ENCODE measurements around the gene EGFL7. TPM values are rescaled to one million over a fixed set of nuclear protein-coding genes. Genes with fewer than 3 reads are reported as not detected.

EGFL7 gene
- total RNA-seq, 2 experiments from 2014 or later = 0.28 to 0.30 TPM

DNA sequence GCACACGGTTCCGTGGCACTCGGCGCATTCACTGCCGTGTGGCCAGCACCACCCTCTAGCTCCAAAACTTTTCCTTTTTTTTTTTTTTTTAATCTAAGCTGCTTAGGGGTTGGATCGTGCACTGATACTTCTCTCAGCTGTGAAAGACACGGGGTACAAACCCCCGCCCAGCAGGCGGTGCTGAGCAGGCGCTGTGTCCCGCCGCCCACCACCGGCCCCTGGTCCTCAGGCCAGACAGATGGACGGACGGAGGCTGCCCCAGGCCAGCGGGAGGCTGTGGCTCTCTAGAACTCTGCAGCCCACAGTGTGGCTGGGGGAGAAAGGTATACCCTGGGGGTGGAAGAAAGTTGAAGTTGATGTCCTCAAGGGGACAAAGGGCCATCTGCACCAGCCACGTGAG lies 18.3 kb downstream of the EGFL7 start:
- H3K4me1 Mint-ChIP-seq = peaks cover 3% of the 10 kb centered on the region
- ChIA-PET POLR2A (interaction anchor here (1.0 kb wide), 1 partner anchor 197 kb away, joined by 3 read pairs; no protein-coding TSS in a partner anchor), CTCF (interaction anchor here (1.1 to 1.5 kb wide), 2 partner anchors 9 kb away, joined by 3 read pairs; no protein-coding TSS in a partner anchor)
- H3K27ac Mint-ChIP-seq = no peak overlapping the region
- H3K4me3 Mint-ChIP-seq = no peak overlapping the region
- DNase-seq = no peak
- no peaks in the 10 kb centered on the region for H3K36me3 Mint-ChIP-seq (ENCODE audit: low read depth)
- H3K9me3 Mint-ChIP-seq = no peaks in the 10 kb centered on the region
- H3K27me3 Mint-ChIP-seq = no peaks in the 10 kb centered on the region

DNA sequence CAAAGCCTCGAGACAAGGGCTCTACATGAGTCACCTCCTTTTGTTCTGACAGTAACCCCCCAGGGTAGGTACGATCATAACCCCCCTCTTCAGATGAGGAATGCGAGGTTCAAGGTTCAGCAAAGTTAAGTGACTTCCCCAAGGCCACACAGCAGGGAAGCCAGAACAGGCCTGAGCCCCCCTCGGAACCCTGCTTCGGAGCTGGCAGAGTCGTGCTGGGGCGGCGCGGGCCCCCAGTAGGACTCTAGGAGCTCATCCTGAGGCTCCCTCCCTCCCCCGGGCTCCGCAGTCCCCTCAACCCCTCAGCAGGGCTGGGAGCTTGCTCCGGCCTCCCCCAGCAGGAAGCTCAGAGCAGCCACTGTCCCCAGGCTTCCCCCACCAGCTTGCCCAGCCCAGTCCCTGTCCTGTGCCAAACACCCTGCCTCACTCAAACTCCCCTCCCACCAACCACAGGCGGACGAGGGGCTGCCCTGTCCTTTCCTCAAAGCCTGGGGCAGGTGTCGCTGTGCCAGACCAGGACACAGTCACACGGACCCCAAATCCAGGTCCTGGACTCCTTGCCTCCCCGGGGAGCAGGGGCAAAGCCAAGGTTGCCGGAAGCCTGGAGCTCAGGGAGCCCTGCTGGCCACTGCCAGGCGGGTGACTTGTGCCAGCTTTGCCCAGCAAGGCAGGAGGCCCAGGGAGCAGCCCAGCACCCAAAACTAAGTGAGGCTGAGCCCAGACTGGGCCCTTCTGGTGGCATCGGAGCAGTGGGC lies 19.4 kb downstream of the EGFL7 start:
- Mint-ChIP-seq H3K36me3 (ENCODE audit: low read depth) (no peaks in the 10 kb centered on the region), H3K27ac (no peak overlapping the region), H3K9me3 (no peaks in the 10 kb centered on the region), H3K4me1 (peaks cover 6% of the 10 kb centered on the region), H3K4me3 (no peak overlapping the region), H3K27me3 (no peaks in the 10 kb centered on the region)
- ChIA-PET CTCF (interaction anchor here (1.1 kb wide), 1 partner anchor 10 kb away, joined by 3 read pairs; no protein-coding TSS in a partner anchor), POLR2A (no interaction called here)
- no peak for DNase-seq

DNA sequence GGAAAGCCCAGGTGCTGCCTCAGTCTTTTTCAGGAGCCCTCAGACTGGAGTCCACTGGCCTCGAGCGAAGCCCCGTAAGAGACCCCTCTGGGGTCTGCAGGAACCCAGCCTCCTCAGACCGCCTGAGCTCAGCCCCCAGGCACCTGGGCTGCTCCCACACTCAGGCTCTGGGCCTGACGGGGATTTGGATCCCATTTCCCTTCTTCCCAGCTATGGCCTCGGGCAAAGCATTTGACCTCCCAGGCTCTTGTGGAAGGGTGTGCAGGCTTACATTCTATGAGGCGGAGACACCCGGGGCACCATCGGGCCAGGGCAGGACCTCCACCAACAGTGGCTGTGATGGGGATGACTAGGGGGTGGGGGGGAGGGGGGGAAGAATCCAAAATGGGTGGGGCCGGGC lies 20.0 kb downstream of the EGFL7 start:
- CTCF ChIA-PET = no interaction called here
- Mint-ChIP-seq H3K4me3 (no peak overlapping the region), H3K27me3 (no peaks in the 10 kb centered on the region), H3K27ac (no peak overlapping the region), H3K36me3 (ENCODE audit: low read depth) (no peaks in the 10 kb centered on the region), H3K4me1 (peaks cover 6% of the 10 kb centered on the region), H3K9me3 (no peaks in the 10 kb centered on the region)
- DNase-seq = no peak
- POLR2A ChIA-PET = no interaction called here

DNA sequence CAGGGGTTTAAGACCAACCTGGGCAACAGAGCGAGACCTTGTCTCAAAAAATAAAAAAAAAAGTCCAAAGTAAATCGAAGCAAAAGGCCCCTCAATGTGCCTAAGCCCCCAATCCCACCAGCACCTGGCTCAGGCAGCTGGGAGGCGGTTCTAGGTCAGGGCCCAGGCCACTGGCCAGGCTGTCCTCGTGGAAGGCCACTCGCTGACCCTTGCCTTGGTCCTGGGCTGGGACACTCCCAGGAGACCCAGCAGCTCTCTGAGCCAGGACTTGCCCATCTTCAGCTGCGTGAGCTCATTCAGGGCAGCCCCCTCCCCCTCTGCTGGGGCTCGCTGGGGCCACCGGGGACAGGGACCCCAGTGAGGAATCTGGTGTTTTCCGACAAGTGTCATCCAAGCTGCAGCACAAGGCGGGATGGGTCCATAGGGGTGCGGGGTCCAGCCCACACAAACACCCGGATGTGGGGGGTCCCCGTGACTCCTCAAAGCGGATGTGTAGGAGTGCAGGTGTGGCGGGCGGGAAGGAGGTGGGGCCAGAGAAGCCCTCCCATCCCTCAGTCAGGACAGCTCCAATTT lies 20.5 kb downstream of the EGFL7 start:
- Mint-ChIP-seq H3K4me1 (peaks cover 6% of the 10 kb centered on the region), H3K9me3 (no peaks in the 10 kb centered on the region), H3K27ac (no peak overlapping the region), H3K36me3 (ENCODE audit: low read depth) (no peaks in the 10 kb centered on the region), H3K27me3 (peaks cover under 1% of the 10 kb centered on the region), H3K4me3 (no peak overlapping the region)
- ChIA-PET POLR2A (interaction anchor here (0.6 kb wide), 1 partner anchor 14 kb away, joined by 4 read pairs; no protein-coding TSS in a partner anchor), CTCF (no interaction called here)
- no peak for DNase-seq

DNA sequence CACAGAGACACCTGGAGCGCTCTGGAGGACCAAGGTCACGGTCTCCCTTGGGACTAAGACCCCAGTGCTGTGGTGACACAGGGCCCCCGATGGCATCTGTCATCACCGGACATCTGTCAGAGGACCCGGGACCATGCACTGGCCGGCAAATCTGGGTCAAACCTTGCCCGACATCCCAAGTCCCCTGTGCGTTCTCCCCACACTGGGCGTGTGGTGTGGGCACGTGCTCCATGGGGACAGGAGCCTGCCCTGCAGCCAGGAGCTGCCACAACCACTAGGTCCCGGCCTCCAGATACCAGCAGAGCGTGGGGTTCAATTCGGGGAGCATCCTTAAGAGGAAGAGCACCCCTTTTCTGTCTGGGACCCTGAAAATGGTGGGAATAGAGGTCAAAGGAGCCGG lies 21.0 kb downstream of the EGFL7 start:
- Mint-ChIP-seq H3K27ac (no peak overlapping the region), H3K36me3 (ENCODE audit: low read depth) (no peaks in the 10 kb centered on the region), H3K4me3 (no peak overlapping the region), H3K9me3 (no peaks in the 10 kb centered on the region), H3K27me3 (peaks cover 4% of the 10 kb centered on the region), H3K4me1 (peaks cover 6% of the 10 kb centered on the region)
- no peak for DNase-seq
- ChIA-PET POLR2A (interaction anchor here (0.6 to 1.0 kb wide), 2 partner anchors 14 to 200 kb away, joined by 3 to 4 read pairs; no protein-coding TSS in a partner anchor), CTCF (no interaction called here)

DNA sequence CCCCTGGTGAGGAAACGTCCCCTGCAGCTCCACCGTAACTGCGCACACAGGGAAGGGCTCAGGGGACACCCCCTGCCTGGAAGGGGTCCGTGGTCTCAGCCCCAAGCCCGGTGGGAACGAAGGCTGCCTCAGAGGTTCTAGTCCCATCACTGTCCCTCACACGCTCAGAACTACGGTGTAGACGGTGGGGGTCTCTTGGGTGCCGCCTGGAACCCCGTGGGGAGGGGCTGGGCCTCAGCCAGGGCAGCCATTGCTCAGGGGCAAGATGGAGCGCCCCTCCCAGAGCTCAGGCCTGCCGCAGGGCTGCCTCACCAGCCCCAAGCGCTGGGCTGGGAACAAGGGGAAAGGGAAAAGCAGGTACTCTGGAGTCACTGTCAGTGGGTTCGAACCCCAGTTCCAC lies 21.6 kb downstream of the EGFL7 start:
- ChIA-PET POLR2A (interaction anchor here (1.0 kb wide), 1 partner anchor 200 kb away, joined by 3 read pairs; no protein-coding TSS in a partner anchor), CTCF (no interaction called here)
- Mint-ChIP-seq H3K9me3 (no peaks in the 10 kb centered on the region), H3K4me3 (no peak overlapping the region), H3K36me3 (ENCODE audit: low read depth) (no peaks in the 10 kb centered on the region), H3K27me3 (peaks cover 6% of the 10 kb centered on the region), H3K4me1 (peaks cover 6% of the 10 kb centered on the region), H3K27ac (no peak overlapping the region)
- no peak for DNase-seq

DNA sequence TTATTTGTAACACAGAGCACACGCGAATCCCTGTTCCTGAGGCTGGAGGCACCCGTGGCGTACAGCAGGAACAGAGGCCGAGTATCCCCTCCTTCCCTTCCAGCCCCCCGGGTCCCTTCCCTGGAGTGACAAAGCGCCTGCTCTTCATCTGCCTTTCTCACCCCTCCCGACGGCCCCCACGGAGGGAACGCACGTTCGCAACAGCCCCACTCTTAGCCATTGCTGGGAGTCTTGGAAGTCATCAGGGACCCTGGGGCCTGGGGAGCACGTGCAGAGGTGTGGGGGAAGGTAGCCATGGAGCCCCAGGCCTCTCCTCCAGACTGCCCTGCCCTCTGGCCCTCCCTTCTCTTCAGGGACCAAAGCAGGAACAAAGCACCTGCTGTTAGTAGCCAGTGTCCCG lies 22.1 kb downstream of the EGFL7 start:
- Mint-ChIP-seq H3K9me3 (no peaks in the 10 kb centered on the region), H3K27ac (no peak overlapping the region), H3K4me1 (peaks cover 6% of the 10 kb centered on the region), H3K36me3 (ENCODE audit: low read depth) (no peaks in the 10 kb centered on the region), H3K4me3 (no peak overlapping the region), H3K27me3 (peaks cover 7% of the 10 kb centered on the region)
- POLR2A ChIA-PET = interaction anchor here (1.0 to 1.1 kb wide), 2 partner anchors 43 to 201 kb away, joined by 3 to 5 read pairs; no protein-coding TSS in a partner anchor
- no peak for DNase-seq
- CTCF ChIA-PET = no interaction called here

DNA sequence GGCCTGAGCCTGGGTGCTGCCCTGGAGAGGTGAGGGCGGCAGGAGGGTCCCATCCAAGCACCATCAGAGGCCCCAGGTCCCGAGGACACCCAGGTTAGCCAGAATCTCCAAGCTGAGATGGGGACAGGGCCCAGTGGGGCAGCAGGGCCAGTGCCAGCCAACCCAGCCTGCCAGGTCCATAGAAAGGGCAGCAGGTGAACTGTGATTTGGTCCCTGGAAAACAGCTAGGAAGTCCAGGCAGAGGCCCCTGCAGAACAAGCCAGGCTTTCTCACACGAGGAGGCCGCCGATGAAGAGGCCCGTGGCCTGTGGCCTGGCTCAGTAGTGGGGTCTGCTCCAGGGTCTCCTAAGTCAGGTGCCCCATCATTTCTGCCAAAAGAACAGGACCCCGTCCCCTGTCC lies 22.5 kb downstream of the EGFL7 start:
- no peak overlapping the region for H3K4me3 Mint-ChIP-seq
- ChIA-PET POLR2A (interaction anchor here (1.1 kb wide), 1 partner anchor 42 kb away, joined by 5 read pairs; no protein-coding TSS in a partner anchor), CTCF (no interaction called here)
- peaks cover 11% of the 10 kb centered on the region for H3K27me3 Mint-ChIP-seq
- H3K27ac Mint-ChIP-seq = no peak overlapping the region
- no peaks in the 10 kb centered on the region for H3K36me3 Mint-ChIP-seq (ENCODE audit: low read depth)
- no peak for DNase-seq
- no peaks in the 10 kb centered on the region for H3K9me3 Mint-ChIP-seq
- peaks cover 6% of the 10 kb centered on the region for H3K4me1 Mint-ChIP-seq

DNA sequence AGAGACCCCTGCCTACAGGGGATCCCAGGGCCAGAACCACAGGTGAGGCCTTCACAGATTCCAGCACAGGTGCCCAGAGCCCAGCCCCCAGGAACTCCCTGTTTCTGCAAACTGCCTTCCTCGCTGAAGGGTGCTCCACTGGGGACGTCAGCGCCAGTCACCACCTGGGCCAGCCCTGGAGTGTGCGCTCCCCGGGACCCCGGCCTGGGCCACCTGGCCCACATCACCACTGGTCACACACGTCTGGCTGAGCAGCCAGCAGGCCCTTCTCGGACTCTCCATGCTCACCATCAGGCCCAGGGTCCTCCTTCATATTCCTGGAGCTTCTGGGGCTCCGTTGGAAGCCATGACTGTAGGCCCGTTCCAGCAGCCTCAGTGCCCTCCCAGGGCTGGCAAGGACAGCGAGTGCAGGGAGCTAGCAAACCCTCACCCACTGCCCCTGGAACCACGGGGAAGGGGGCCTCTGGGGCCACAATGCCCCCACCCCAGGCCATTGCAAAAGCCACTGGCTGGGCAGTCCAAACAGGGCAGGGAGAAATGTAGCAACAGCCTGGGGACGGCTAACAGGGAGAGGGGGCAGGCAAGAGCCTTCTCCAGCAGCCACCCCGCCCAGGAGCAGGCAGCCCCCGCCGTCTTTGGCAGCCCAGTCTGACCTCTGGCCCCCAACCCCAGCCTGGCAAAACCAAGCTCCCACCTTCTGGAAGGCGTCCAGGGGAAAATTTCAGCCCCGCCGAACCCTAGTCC lies 23.2 kb downstream of the EGFL7 start:
- ChIA-PET POLR2A (interaction anchor here (1.0 to 1.1 kb wide), 2 partner anchors 28 to 42 kb away, joined by 3 to 5 read pairs; no protein-coding TSS in a partner anchor), CTCF (interaction anchor here (0.6 kb wide), 1 partner anchor 41 kb away, joined by 3 read pairs; no protein-coding TSS in a partner anchor)
- no peak for DNase-seq
- Mint-ChIP-seq H3K9me3 (no peaks in the 10 kb centered on the region), H3K36me3 (ENCODE audit: low read depth) (no peaks in the 10 kb centered on the region), H3K4me1 (peaks cover 6% of the 10 kb centered on the region), H3K4me3 (peak overlapping the region; percentile 72), H3K27me3 (peaks cover 11% of the 10 kb centered on the region), H3K27ac (peak overlapping the region; percentile 26)

DNA sequence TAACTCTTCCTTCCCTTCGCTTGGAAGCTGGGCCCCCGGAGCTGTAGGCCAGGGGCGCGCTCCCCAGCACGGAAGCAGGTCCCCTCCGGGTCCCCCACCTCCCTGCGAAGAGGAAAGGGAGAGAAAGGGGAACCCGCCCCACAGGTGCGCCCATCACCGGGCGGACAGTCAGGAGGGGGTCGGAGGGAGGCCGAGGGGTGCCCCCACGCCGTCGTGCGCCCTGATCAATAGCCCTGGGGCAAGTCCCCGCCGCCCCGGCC lies 23.7 kb downstream of the EGFL7 start:
- no peak for DNase-seq
- ChIA-PET POLR2A (interaction anchor here (1.0 kb wide), 1 partner anchor 28 kb away, joined by 3 read pairs; no protein-coding TSS in a partner anchor), CTCF (interaction anchor here (1.0 kb wide), 1 partner anchor 22 kb away, joined by 3 read pairs; no protein-coding TSS in a partner anchor)
- H3K27ac Mint-ChIP-seq = no peak overlapping the region
- no peaks in the 10 kb centered on the region for H3K9me3 Mint-ChIP-seq
- no peaks in the 10 kb centered on the region for H3K36me3 Mint-ChIP-seq (ENCODE audit: low read depth)
- peak overlapping the region; percentile 72 for H3K4me3 Mint-ChIP-seq
- peaks cover 6% of the 10 kb centered on the region for H3K4me1 Mint-ChIP-seq
- peaks cover 11% of the 10 kb centered on the region for H3K27me3 Mint-ChIP-seq

DNA sequence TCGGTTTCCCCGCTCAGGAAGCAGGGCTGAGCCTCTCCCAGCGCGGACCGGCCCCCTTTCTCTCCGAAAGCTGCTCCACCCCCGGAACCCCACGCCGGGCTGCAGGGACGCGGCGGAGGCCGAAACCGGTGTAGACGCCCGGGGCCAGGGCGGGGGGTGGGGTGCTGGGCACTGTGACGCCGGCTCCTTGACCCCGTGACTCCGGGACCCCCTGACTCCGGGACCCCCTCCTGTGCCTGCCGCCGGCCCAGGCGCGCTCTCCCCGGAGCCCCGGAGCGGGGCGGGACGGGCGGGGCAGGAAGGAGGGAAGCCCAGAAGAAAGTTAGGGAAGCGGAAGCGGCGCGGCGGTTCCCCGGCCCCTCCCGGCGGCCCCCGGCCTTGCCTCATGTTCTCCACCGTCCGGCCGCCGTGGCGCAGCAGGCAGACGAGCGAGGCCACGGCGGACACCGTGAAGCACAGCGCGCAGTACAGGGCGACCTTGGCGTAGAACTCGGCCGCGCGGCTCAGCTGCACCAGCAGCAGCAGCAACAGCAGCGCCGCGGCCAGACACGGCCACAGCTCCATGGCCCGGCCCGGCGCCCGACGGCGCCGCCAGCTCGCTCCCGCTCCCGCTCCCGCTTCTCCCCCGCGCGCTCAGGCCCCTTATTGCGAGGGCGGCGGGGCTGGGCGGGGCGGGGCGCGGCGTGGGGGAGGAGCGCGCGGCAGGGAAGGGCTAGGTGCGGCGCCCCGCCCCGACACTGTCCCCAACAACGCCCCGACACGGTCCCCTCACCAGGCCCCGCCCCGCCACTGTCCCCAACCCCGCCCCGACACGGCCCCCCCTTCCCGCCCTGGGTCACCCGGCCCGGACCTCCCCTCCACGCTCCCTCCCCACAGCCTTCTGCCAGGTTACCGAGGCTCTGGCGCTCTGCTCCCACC lies 24.3 kb downstream of the EGFL7 start, which contains the start of gene AGPAT2:
Gene AGPAT2 (minus strand): TSS at position 664 of the 918 bp plus-strand sequence. CDS start 100 bp downstream, at position 564.
- Mint-ChIP-seq H3K27ac (peak within 1 kb of the TSS; percentile 26), H3K4me1 (peaks cover 6% of the 10 kb centered on the region), H3K27me3 (peaks cover 11% of the 10 kb centered on the region), H3K4me3 (peak within 1 kb of the TSS; percentile 76), H3K36me3 (ENCODE audit: low read depth) (no peaks in the 10 kb centered on the region), H3K9me3 (no peaks in the 10 kb centered on the region)
- peak; percentile 72 for DNase-seq
- ChIA-PET CTCF (interaction anchor here (1.0 kb wide), 1 partner anchor 23 kb away, joined by 3 read pairs; no protein-coding TSS in a partner anchor), POLR2A (no interaction called here)

DNA sequence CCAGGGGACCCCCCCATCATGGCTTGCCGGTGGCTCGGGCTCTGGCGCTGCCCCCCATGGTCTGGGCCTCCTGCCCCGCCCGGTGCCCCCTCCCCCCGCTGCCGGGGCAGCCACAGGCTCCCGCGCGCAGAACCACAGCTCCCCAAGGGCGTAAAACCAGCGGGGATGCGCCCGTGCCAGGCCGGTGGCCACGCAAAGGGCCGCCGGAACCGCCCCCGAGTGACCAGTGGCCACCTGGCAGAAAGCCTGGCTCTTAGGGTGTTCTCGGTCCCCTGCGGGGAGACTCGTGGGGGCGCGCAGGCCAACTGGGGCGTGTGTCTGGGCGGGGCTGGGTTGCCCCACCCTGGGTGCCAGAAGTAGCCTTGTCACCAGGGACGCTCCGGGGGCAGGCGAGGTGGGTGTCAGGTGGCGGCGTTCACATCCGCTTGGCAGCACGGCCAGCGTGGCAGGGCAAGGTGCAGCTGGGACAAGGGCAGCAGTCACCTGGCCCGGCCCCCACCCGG lies 25.1 kb downstream of the EGFL7 start:
- no peaks in the 10 kb centered on the region for H3K36me3 Mint-ChIP-seq (ENCODE audit: low read depth)
- CTCF ChIA-PET = interaction anchor here (1.0 kb wide), 1 partner anchor 23 kb away, joined by 3 read pairs; no protein-coding TSS in a partner anchor
- H3K4me3 Mint-ChIP-seq = peak overlapping the region; percentile 32
- POLR2A ChIA-PET = interaction anchor here (1.3 kb wide), 1 partner anchor 40 kb away, joined by 6 read pairs; no protein-coding TSS in a partner anchor
- no peak for DNase-seq
- no peaks in the 10 kb centered on the region for H3K9me3 Mint-ChIP-seq
- no peak overlapping the region for H3K27ac Mint-ChIP-seq
- H3K4me1 Mint-ChIP-seq = peaks cover 6% of the 10 kb centered on the region
- peaks cover 11% of the 10 kb centered on the region for H3K27me3 Mint-ChIP-seq
